Hematopoietic multipotent progenitor cell treated with erythropoietin and hydrocortisone succinate and interleukin-3 and kit ligand, for 17 days (in vitro differentiated cells): Measurements from ENCODE around the gene CCNG1.
"Not testable (repeated sequence)": the region's sequence is repeated elsewhere in the genome, so short reads cannot be mapped to it uniquely, and the experiment has no call there.

Experiments used
- DNase-seq: peaks from one replicate; pipeline ENCODE4 v3.0.0-alpha.2; 2015; ENCODE audit warnings: low spot score

CCNG1 gene, protein sequence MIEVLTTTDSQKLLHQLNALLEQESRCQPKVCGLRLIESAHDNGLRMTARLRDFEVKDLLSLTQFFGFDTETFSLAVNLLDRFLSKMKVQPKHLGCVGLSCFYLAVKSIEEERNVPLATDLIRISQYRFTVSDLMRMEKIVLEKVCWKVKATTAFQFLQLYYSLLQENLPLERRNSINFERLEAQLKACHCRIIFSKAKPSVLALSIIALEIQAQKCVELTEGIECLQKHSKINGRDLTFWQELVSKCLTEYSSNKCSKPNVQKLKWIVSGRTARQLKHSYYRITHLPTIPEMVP

DNA sequence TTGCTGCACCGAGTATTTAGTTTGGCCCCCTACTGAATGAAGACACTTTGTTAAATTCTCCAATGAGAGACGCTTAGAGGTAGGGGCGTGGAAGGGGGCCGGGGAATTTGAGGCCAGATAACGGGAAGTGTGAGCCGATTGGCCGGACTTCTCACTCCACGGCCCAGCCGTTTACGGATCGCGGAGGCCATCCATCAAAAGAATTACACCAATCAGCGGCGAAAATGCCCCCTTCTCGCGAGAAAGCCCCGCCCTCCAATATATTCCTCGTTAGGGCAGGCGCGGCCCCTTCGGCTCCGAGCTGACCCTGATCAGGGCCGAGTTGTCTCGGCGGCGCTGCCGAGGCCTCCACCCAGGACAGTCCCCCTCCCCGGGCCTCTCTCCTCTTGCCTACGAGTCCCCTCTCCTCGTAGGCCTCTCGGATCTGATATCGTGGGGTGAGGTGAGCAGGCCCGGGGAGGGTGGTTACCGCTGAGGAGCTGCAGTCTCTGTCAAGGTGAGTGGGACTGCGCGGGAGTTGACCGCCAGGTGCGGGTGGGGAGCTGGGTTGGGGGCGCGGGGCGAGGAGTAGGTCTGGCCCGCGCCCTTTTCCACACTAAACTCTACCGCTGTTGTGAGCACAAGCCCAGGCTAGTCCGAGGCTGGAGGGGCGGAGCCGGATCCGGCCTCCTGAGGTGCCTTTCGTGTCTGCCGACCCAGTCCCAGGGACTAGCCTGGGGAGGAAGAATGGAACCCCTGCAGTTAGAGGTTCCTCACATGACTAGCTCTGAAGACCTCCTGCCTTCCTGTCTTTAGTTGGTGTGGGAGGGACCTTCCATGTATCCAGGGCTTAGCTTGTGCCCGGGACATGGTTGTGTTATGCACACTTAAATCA lies at the start of gene CCNG1:
Gene CCNG1, plus strand, starts transcription at position 287 of the 874 bp plus-strand sequence. CDS start 1,662 bp downstream, outside the sequence.
- peak; percentile 93 for DNase-seq

DNA sequence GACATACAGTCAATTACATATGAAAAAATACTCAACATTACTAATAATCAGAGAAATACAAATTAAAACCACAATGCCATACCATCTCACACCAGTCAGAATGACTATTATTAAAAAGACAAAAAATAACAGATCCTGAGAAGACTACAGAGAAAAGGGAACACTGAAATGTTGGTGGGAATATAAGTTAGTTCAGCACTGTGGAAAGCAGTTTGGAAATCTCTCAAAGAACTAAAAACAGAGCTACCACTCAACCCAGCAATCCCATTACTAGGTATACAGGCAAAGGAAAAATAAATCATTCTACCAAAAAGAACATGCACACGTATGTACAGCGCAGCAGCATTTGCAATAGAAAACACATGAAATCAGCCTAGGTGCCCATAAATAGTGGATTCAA lies 41.6 kb upstream of the CCNG1 start:
- no peak for DNase-seq

DNA sequence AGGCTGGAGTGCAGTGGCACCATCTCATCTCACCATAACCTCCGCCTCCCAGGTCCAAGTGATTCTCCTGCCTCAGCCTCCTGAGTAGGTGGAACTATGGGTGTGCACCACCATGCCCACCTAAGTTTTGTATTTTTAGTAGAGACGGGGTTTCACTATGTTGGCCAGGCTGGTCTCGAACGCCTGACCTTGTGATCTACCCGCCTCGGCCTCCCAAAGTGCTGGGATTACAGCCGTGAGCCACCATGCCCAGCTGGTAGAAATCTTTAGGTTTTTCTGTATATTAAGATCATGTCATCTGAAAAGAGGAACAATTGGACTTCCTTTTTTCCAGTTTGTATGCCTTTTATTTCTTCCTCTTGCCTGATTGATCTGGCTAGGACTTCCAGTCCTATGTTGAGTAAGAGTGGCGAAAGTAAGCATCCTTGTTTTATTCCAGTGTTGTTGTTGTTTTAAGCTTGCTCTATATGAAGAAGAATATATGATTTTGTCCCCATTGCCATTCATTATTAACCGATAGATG lies 40.5 kb upstream of the CCNG1 start:
- not testable (repeated sequence) for DNase-seq

- DNase-seq: no peak
These were observed 40.0 kb upstream of the CCNG1 start for GRCh38 chr5:163397354-163397753.

DNA sequence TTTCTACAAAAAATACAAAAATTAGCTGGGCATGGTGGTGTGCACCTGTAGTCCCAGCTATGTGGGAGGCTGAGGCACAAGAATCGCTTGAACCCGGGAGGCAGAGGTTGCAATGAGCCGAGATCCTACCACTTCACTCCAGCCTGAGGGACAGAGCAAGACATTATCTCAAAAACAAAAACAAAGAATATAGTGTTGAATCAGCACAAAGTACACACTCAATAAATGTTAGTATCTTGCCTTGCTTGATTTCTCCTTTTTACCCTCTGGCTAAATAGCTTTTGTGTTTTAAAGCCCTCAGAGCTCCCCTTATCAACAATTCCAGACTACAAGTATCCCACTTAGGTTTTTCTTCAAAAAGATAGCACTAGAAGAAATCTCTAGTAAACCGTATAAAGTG lies 37.5 kb upstream of the CCNG1 start:
- no peak for DNase-seq

DNA sequence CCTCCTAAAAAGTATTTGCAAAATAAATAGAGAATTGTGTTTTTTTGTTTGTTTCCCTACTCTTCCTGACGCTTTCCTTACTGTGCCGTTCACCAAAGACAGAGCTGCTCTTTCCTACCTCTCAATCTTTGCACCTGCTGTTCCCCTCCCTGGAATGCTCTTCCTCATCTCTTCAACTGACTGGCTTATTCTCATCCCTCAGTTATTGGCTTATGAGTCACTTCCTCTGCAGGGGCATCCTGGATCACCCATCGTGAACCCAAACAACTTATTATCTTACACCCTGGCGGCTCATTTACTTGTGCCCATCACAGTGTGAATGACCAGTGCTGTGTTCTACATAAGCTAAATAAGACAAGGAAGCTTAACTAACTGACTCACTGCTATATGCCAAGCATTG lies 36.1 kb upstream of the CCNG1 start:
- DNase-seq: no peak

DNA sequence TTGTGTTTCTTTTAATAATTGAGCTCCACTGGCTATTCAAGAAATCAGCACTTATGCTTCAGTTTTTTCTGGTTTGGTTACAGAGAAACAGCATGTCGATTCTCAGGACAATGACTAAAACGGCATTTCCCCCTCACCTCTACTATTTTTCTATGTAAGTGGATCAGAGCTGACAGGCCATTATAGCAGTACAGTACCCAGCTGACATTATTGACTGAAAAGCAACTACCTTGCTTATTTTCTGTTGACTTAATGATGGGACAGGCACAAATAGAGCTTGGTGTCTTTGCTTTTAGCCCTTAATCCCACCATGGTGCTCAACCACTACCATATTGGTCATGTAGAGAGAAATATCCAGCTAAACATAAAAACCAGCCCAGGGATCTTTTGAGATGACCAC lies 35.4 kb upstream of the CCNG1 start:
- no peak for DNase-seq

DNA sequence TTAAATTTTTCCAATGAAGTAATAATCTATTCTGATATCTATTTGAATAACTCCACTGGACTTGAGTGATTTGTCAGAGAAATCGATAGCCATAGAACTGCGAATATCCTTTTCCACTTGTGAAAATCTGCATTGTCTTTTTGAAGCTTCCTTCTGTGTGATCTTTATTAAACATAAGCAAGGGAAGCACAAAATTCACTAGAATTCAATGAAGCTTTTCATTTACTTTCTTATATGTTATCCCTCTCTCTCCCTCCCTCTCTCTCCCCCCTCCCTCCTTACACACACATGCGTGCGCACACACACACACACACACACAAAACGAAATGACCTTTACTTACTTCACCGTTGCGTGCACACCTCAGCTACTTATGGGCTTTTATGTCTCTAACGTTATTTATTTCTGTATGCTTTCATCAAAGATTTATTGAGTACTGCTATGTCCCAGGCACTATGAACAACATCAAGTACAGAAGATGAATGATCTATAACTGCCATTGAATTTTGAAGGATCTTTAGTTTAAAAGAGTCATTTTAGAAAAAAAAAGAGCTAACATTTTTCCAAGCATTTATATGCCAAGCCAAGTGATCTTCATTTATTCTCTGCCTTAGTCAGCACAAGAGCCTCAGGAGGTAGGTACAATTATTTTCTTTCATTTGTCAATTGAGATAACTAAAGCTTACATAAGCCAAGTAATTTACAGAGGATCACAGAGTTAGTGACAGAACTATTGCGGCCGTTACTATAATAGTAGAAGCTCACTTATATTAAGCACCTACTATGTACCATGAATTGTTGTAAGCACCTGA lies 32.8 kb upstream of the CCNG1 start:
- no peak for DNase-seq

DNA sequence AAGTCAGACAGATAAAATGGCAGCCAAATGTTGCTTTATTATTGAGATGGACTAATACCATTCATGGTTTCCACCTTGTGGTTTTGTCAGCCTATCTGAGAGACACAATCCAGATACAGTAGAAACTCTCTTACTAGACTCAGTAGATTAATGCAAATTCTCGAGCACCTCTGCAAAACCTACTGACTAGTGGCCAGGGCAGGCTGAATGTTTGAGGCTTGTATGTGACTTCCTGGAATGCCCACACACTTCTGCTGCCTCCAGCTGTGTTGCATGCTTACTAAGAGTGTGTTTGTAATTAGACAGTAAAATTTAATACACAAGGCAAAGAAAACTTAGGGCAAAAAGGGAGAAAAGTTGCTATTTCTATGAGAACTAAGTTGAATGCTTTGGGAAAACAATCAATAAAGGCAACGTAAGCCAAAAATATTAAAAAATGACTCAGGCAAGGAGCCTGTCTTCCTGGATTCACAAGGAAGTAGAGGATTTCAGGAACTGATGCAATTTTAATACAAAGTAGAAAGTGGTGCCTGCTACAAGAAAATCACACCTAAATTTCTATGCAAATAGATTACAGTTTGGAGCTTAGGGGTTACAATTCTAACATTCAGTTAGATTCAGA lies 30.2 kb upstream of the CCNG1 start:
- no peak for DNase-seq

DNA sequence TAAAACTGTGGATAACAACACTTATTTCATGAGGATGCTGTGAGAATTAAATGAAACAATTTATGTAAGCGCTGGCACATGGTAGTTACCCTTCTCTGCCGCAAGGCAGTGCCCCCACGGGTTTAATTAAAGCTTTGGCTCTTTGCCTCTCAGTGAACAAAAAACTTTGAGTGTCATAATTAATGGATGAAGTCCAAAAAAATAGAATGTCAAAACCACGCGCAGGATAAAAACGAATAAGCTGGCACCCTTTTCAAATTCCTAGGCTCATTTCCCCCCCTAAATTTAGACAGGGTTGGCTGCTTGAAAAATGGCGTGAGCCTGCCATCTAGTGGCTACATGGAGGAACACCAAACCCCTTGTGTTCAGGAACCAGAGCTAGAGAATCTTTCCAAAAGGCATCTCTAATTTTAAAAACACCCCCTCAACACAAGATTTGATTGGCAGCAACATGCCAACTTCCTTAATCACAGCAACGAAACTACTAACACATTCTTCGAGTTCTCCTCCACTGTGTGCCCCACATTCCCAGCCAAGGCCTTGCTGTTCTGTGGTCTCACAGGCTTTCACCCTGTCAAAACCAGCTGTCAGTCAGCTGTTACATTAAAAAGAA lies 29.0 kb upstream of the CCNG1 start:
- peak; percentile 67 for DNase-seq

GRCh38 chr5:163409384-163409783 lies 28.0 kb upstream of the CCNG1 start:
- no peak for DNase-seq

- DNase-seq: no peak
These were observed 26.9 kb upstream of the CCNG1 start for GRCh38 chr5:163410505-163410904.

- DNase-seq: not testable (repeated sequence)
These were observed 21.7 kb upstream of the CCNG1 start for GRCh38 chr5:163415673-163416072.

GRCh38 chr5:163424836-163425235 lies 12.6 kb upstream of the CCNG1 start:
- DNase-seq: no peak

DNA sequence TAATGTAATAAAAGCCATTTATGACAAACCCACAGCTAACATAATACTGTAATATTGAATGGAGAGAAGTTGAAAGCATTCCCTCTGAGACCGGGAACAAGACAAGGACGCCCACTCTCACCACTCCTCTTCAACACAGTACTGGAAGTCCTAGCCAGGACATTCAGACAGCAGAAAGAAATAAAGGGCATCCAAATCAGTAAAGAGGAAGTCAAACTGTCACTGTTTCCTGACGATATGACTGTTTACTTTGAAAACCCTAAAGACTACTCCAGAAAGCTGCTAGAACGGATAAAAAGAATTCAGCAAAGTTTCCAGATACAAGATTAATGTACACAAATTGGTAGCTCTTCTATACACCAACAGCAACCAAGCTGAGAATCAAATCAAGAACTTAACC lies 11.3 kb upstream of the CCNG1 start:
- DNase-seq: not testable (repeated sequence)

GRCh38 chr5:163432544-163432943 lies 4.9 kb upstream of the CCNG1 start:
- DNase-seq: no peak

GRCh38 chr5:163433271-163433670 lies 4.1 kb upstream of the CCNG1 start:
- DNase-seq: no peak

DNA sequence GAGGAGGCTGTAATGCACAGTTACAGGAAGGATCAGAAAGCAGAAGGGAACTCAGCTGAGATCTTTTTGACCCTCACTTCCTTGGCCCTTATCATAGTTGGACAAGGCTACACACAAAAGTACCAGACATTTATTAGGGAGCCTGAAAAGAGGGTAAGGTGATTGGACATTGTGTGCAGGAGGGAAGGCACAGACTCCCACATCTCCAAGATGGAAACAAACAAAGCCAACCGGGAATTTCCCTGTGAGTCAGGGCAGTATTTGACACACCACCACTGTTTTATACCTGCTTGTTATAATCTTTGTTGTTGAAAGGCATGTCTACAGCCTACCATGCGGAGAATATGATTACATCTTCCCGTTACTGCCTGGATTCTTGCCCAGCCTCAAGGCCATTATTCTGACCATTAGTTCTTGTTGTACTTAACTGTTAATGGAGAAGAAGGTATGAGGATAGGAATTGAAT lies 3.0 kb upstream of the CCNG1 start:
- DNase-seq: no peak

DNA sequence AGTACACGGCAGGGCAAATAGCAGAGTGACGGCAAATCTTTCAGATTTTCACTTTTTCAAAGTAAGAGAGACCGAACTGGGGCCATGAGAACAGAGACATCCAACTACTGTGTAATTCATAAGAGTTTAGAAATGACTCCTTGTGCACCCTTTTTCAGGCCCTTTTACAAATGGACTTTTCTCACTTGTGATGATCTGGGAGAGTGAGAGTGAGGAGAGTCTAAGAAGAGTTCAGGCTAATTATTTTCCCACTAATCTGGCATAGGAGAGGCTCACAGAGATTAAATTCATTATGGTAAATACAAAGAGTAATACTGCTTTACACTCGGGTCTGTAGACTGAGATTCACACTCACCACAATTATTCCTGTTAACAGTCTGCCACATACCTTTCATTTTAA lies 880 bp upstream of the CCNG1 start:
- DNase-seq: no peak

DNA sequence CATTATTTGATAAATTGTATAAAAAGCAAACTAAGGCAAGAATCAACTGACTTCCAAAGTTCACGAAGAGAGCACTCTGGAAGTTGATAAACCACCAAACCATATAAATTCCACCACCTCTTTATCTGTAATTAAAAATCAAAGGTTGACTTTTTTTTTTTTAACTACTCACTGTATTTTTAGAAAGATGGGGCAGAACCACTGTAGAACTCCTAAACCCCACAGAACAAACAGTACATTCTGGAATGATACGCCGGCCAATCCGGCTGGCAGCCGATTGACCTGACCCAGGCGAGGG lies 435 bp upstream of the CCNG1 start:
- no peak for DNase-seq

DNA sequence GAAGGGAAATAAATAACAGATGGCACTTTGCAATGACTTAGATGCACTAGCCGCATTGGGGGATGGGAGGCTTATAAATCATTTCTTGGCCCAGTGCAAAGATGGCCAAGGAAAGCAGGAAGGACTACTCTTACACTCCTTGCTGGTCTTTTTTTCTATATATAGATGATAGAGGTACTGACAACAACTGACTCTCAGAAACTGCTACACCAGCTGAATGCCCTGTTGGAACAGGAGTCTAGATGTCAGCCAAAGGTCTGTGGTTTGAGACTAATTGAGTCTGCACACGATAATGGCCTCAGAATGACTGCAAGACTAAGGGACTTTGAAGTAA lies 1.7 kb downstream of the CCNG1 start:
- peak; percentile 29 for DNase-seq

GRCh38 chr5:163440954-163441353 lies 3.6 kb downstream of the CCNG1 start:
- DNase-seq: no peak
